Cardiac septum (tissue), 1 donor: ENCODE results near the gene DIP2C. TPM values are rescaled to one million over a fixed set of nuclear protein-coding genes. Genes with fewer than 3 reads are reported as not detected.

ENCODE experiments used
- DNase-seq: peaks from one replicate; pipeline ENCODE4 v3.0.0-alpha.2; 2020; ENCODE audit warnings: low spot score
- intact Hi-C: fragments of 100-400 bp; cut with DNase I; formaldehyde crosslinking; loops from one replicate; pipeline ENCODE4 v1.14.0; 2022
- total RNA-seq: library from RNA; stranded (reverse); fragmentation: NEBNext Ultra II Directional; extraction: Animal tissue kit (Norgen Biotek cat#: 25700); gene quantifications from one replicate; pipeline ENCODE4 v1.2.1, GENCODE V29; 2021
- donor health status: DM: no; HTN: no; CAD: no.

Gene DIP2C
- total RNA-seq, 1 donor from 2014 or later: 28.8 TPM

DNA sequence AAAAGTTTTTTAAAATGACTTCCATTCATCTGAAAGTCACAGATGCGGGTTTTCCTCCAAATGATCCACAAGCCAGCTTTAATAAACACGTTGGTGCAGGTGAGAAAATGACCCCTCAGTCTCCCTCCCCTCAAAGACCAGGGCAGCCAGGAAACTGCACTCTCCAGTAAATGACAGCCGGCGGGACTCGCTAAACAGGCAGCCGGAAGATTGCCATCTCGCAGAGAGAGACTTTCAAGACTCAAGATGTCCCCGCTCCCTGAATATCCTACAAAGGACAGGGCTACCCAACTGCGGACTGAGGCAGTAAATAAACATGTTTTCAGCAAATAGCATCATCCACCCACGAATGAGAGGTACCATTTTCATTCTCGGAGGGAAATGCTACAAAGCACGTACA, 116.8 kb downstream of the DIP2C start:
- no peak for DNase-seq
- intact Hi-C loops: no loop called here

DNA sequence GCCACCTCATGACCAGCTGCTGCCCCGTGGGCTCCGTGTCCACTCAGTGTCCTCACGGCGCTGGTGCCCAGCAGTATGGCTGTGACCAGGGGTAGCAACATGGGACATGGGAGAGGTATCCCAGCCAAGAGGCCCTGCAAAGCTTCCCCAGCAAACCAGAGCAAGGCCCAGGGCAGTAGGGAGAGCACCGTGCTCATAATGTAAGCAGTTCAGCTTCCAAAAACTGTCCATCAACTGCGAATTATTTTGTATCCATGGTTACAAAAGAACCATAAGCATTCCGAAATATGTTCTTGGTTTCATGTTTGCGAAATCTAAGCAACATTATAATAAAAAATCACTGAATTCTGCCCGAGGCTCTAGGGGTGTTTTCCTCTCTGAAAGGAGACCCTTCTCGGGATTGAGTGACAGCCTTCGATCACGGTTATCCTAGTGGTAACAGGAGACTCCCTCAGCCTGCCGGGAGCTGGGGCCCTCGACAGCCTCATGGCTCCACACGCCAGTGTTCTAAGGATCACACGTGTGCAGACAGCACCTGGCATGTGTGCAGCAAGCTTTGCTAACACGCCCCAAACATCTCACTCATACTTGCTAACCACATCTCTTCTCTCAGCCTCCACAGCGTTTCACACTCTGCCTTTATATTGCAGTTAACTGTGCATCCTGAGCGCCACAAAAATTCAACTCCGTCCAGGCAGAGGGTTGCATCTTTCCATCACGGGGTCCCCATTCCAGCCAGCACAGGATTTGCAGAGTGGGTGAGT, 117.6 kb downstream of the DIP2C start:
- DNase-seq: peak; percentile 55
- intact Hi-C loops: no loop called here

DNA sequence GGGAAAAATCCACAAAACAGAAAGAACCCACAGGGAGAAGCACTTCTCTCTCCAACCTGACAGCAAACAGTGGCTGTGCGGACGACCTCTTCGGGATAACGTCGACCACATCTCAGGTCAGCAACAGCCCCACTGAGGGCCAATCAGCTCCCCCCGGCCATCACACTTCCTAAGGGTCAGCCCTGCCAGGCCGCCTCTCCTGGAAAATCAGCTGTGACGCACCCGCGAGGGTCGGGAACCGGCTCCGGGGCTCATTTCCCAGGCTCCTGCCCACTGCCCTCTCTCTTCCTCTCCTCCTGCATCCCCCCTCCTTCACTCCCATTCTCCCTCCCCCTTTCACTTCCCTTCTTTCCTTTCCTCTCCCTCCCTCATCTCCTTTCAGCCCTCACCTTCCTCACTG, 118.3 kb downstream of the DIP2C start:
- DNase-seq: no peak
- intact Hi-C loops: no loop called here

- DNase-seq: peak; percentile 56
- intact Hi-C loops: no loop called here
Observed at GRCh38 chr10:570628-571163, 118.8 kb downstream of the DIP2C start.

- intact Hi-C loops: no loop called here
Observed at GRCh38 chr10:569961-570627, 119.4 kb downstream of the DIP2C start.

GRCh38 chr10:568848-569247, 120.6 kb downstream of the DIP2C start:
- intact Hi-C loops: no loop called here
- DNase-seq: peak; percentile 50

More at GRCh38 chr10:569961-570627, 119.4 kb downstream of the DIP2C start:
- DNase-seq: peak; percentile 38

DNA sequence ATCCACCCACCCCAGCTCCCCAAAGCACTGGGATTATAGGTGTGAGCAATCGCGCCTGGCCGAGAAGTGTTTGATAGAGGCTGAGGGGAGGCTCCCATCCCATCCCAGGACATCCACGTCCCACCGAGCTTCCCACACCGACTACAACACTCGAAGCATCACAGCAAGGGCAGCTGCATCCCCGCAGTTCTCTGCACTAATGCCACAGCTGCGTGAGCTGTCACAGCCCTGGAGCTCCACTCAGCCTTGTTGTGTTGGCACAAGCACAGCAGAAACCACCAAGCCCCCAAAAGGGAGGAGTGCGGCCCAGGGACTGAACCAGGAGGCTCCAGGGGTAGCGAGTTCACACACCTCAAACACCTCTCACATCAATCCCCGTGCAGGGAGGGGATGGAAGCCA, 121.6 kb downstream of the DIP2C start:
- DNase-seq: no peak

GRCh38 chr10:566241-566885, 123.1 kb downstream of the DIP2C start:
- intact Hi-C loops: no loop called here
- peak; percentile 43 for DNase-seq

More for the DNA sequence above, 121.6 kb downstream of the DIP2C start:
- intact Hi-C loops: no loop called here

DNA sequence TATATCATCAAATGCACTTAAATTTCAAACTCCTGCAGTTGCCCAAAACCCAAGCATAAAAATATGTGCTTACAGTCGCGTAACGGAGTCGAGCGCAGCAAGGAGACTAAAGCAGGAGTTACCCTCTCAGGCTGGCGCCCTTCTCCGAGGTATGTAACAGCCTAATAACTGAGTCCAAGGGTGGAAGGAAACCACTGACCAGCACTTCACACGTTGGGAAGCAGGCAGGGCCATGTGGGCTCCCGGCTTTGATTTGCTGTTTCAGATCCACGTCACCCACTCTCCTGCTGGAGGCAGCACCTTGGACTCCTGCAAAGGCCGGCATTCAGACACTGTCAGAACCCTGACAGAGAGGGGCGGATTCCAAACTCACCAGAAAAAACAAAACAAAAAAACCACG, 123.8 kb downstream of the DIP2C start:
- DNase-seq: peak; percentile 62
- intact Hi-C loops: no loop called here

DNA sequence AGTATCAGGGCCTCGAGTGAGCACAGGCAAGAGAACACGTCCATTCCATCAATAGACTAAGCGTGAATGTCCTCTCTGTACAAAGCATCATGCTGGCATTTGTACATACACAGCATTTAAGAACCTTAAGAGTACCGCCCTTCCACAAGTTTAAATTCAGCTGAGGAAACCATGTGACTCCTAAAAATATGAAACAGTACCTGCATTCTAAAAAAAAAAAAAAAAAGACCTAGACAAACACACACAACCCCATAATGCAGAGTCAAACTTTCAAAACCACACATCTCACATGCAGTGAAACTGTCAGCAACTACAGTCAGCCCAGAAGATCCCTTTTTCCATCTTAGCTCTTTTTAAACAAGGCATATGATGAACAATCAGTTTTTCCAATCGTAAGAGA, 124.3 kb downstream of the DIP2C start:
- no peak for DNase-seq
- intact Hi-C loops: no loop called here

DNA sequence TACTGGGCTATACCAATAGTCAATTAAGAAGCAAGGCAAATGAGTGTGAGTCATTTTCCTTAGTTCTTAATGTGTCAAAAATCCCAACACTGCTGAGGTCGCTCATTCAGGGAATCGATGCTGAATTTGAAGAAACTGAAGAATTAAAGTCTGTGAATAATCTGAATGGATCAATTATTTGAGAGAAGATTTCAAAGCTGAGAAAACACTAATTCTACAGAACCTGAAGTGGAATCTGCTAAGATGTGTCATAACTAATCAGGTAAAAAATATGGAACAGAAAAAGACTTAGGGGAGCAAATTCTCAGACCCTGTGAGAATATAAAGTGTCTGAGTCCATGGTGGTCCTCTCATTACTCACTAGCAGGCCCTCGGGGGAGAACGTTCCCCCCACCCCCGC, 125.6 kb downstream of the DIP2C start:
- DNase-seq: no peak
- intact Hi-C loops: no loop called here

DNA sequence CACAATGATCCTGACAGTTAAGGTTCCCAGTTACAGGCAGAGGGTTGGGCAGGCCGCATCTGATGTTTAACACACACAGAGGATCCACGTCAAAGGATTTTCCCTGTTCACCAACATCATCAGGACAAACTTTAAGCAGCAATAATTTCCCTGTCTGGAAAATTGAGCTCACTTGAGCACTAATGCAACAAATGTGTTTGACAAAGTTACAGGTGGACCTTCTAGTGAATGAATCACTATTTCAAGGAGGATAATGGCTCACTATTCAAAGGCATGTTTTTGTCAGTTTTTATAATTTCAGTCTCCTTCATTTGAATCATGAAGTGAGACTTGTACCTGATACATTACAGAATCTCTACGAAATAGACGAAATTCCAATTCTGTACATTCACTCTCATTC, 127.3 kb downstream of the DIP2C start:
- DNase-seq: no peak
- intact Hi-C loops: no loop called here

DNA sequence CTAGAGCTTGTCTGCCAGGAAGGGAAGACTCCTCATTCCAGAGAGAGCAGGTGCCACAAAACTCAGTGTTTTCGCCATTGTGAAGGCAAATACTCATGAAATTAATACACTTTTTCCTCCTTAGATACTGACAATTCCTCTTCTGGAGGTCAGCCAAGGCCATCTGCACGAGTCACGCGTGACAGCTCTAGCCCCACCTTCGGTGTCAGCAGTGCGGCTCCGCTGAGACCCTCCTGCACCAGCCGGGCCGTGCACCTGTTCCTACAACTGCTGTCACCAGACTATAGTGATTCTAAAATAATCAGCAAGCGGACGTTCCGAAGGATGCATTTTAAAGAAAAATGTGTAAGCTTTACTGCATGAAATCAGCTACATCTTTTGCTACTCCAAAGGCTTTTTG, 127.7 kb downstream of the DIP2C start:
- no peak for DNase-seq
- intact Hi-C loops: no loop called here

DNA sequence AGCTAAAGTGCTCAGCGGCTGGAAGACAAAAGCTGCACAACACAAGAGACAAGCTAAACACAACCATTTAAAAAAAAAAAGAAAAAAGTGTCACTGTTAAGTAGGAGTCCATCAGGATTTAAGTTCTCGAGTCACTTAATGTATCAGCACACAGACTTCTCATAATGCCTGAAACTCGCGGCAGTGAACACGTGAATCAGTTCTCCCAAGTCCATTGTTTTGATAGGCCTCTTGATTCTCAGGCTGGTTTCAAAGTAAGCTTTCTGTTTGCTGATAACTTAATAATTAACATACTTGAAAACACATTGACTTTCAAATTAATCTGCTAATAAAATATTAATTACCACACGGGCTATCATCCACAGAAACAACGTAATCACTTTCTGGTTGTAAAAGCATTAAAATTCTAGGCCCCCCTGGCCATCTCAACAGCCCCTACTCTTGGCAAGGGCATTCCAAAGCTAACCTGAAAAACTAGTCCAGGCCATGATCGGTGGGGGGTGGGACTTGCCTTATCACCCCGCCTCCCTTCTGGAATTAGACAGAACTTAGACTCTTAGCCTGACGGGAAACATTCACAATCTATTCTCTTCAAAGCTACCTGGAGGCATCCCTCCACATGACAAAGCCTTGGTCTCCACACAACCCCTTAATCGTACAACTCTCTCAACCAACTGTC, 129.0 kb downstream of the DIP2C start:
- intact Hi-C loops: no loop called here
- DNase-seq: no peak

- no peak for DNase-seq
- intact Hi-C loops: no loop called here
Observed at GRCh38 chr10:559767-560047, 129.8 kb downstream of the DIP2C start.

- no peak for DNase-seq
- intact Hi-C loops: no loop called here
Observed at GRCh38 chr10:558891-559766, 130.3 kb downstream of the DIP2C start.

DNA sequence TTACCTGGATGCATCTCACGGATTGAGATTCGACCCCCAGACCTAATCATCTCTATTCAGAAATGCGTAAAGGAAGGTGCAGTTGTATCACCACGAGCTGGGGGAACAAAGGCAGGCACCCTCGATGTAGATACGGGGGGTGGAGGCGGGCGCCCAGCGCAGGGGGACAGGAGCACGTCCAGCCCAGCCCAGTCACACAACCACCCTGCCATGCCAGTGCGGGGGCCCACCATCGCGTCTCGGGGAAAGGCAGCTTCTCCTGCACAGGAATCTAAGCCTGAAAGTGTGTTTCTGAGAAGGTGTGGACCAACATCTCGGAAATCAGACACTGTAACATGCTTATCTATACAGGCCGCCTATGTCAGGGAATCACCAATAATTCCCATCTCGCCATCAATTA, 131.1 kb downstream of the DIP2C start:
- no peak for DNase-seq
- intact Hi-C loops: no loop called here

- intact Hi-C loops: no loop called here
- no peak for DNase-seq
Observed at GRCh38 chr10:557792-558328, 131.6 kb downstream of the DIP2C start.
